Bronchial epithelial cell (primary cell): ENCODE measurements around the gene KLK11. TPM values are rescaled to one million over a fixed set of nuclear protein-coding genes. Genes with fewer than 3 reads are reported as not detected.
A peak's percentile ranks its signal among the peaks of the same experiment; 100 is the strongest.

Source experiments
- DNase-seq: peaks from one replicate; pipeline ENCODE4 v3.0.0-alpha.2; 2010; ENCODE audit warnings: low read depth
- FAIRE-seq: peaks from 2 replicates; lab custom pipeline; 2011; peaks lifted over from hg19 to GRCh38; lab: Jason Lieb, UNC
- H3K27me3 ChIP-seq: 2 replicates; pipeline ENCODE4 v1.5.1; 2011; ENCODE audit warnings: low read length; ENCODE audit not compliant: control insufficient read depth, insufficient read depth
- H3K36me3 ChIP-seq: 2 replicates; pipeline ENCODE4 v1.5.1; 2011; ENCODE audit warnings: low read length; ENCODE audit not compliant: control insufficient read depth, insufficient read depth
- H3K4me3 ChIP-seq: 2 replicates; pipeline ENCODE4 v1.5.1; 2011; ENCODE audit warnings: mild to moderate bottlenecking, low read depth, low read length, control low read depth
- total RNA-seq: library from RNA; depleted of rRNA; stranded (reverse); fragments of >200 nt; gene quantifications from 2 replicates; pipeline ENCODE4 v1.2.1, GENCODE V29; 2014
- TF ChIP-seq, protein P1 (sequence below): IDR thresholded peaks from 2 replicates; pipeline ENCODE4 v1.5.1; 2011; ENCODE audit warnings: mild to moderate bottlenecking, moderate library complexity, low read length, control low read depth, inconsistent platforms; ENCODE audit not compliant: insufficient read depth, severe bottlenecking

KLK11 gene
- total RNA-seq, 1 donor from 2014 or later: 1.6 TPM

DNA sequence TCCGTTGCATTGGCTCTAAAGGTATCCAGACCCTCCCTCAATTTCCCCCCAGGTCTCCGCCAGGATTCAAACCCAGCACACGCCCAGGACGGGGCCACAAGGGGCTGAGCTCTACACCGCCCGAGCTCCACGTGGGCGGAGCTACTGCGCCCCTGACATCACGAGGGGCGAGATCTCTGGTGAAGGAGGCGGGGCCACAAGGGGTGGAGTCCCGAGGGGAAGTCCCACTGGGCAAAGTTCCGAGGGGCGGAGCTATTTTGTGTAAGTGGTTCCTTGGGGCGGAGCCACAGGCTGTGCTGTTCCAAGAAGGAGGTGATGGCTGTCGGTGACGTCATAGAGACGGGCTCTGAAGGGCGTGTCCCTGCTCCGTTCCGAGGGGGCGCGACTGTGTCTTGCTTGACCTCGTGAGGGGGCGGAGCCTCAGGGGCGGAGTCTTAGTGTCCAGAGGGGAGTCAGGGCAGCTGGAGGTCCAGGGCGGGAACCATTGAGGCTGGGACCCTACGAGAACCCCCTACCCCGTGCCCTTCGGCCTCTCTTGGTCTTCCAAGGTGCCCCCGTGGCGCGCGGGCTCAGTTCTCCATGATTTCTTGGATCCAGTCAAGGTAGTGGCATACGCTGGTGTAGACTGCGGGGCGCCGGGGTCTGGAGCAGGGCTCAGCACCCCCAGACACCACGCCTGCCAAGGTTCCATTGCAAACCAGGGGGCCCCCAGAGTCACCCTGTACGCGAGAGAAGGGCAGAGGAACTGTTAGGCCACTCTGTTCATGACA, 23.7 kb downstream of the KLK11 start:
- FAIRE-seq (no peak), DNase-seq (peak; percentile 35)
- TF ChIP-seq, protein P1, sequence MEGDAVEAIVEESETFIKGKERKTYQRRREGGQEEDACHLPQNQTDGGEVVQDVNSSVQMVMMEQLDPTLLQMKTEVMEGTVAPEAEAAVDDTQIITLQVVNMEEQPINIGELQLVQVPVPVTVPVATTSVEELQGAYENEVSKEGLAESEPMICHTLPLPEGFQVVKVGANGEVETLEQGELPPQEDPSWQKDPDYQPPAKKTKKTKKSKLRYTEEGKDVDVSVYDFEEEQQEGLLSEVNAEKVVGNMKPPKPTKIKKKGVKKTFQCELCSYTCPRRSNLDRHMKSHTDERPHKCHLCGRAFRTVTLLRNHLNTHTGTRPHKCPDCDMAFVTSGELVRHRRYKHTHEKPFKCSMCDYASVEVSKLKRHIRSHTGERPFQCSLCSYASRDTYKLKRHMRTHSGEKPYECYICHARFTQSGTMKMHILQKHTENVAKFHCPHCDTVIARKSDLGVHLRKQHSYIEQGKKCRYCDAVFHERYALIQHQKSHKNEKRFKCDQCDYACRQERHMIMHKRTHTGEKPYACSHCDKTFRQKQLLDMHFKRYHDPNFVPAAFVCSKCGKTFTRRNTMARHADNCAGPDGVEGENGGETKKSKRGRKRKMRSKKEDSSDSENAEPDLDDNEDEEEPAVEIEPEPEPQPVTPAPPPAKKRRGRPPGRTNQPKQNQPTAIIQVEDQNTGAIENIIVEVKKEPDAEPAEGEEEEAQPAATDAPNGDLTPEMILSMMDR: no peak
- H3K4me3 ChIP-seq: no peak overlapping the region
- H3K36me3 ChIP-seq: no peaks in the 10 kb centered on the region
- H3K27me3 ChIP-seq: no peaks in the 10 kb centered on the region

DNA sequence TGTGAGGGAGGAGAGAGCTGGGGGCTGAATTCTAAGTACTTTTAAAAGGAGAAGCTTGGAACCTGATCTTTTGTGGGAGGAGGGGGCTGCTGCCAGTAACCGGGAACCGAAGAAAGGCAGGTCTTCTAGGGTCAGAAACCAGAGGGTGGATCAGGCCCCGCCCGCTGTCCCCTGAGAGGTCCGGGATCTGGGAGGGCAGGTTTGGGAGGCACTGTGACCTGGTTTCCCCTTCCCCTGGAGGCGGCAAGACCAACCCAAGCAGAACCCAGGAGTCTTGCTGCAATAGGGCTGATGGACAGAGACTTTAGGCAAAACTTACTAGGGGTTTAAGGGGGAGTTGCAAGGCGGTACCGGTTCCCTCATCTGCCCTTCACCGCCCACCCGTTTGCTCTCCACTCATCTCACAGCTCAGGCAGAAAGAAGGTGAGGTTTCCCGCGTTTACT, 24.3 kb downstream of the KLK11 start:
- Histone ChIP-seq H3K4me3 (no peak overlapping the region), H3K36me3 (no peaks in the 10 kb centered on the region), H3K27me3 (no peaks in the 10 kb centered on the region)
- FAIRE-seq (no peak), DNase-seq (no peak)
- TF ChIP-seq, protein P1: no peak

DNA sequence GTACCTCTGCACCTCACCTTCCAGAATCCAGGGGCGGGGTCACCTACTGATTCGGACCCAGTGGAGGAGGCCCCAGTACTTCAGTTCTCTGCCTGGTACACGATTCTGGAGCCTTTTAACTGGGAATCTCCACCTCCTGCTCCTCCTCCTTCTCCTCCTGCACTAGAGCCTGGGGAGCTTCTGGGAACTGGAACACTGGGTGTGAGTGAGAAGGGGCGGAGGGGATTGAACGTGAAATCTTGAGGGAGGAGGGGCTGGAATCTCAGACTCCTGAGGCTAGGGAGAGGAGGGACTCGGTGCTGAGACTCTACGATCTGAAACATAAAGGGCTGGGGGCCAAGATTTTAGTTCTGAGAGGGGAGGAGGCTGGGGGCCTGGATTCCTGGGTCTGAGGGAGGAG, 24.9 kb downstream of the KLK11 start, which contains the start of gene KLK8:
Gene KLK8 (minus strand): TSS at position 90 of the 400 bp plus-strand sequence. CDS start 437 bp downstream, outside the sequence.
- Histone ChIP-seq H3K4me3 (no peak within 1 kb of the TSS), H3K36me3 (no peaks in the 10 kb centered on the region), H3K27me3 (no peaks in the 10 kb centered on the region)
- no peak for FAIRE-seq
- DNase-seq: no peak
- TF ChIP-seq, protein P1: no peak

DNA sequence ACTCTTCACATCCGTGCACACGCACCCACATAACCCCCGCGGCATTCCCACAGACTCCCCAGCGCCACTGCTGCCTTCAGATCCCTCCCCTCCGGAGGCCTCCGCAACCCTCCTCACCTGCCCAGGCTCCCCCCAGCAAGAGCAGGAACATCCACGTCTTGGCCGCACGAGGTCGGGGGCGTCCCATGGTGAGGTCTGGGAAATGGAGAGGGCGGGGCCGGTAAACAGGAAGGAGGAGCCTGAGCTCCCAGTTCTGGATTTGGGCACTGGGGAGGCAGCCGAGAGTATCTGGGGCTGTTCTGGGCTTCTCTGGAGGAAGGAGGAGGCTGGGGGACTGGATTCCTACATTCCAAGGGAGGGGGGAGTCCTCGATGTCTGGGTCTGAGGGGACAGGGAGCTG, 25.4 kb downstream of the KLK11 start:
- Histone ChIP-seq H3K36me3 (no peaks in the 10 kb centered on the region), H3K27me3 (no peaks in the 10 kb centered on the region), H3K4me3 (no peak overlapping the region)
- DNase-seq (no peak), FAIRE-seq (no peak)
- TF ChIP-seq, protein P1: no peak

DNA sequence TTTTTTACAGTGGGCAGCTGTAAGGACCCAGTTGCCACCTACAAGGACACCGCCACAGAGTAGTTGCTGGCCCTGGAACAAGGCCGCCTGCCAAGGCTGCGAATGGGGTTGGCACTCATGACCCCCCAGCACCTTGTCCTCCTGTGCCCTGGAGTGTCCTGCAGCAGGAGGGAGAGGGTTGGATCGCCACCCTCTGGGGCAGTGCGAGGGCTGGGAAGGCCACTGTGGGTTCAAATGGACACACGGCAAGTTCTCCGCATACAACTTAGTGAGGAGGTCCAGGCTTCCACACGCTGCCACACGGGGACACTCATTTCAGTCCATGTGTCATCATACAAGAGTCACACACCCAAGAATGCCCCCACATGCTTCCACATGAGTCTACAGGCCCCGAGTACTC, 26.0 kb downstream of the KLK11 start:
- no peaks in the 10 kb centered on the region for H3K36me3 ChIP-seq
- TF ChIP-seq, protein P1: no peak
- no peak overlapping the region for H3K4me3 ChIP-seq
- DNase-seq: no peak
- H3K27me3 ChIP-seq: no peaks in the 10 kb centered on the region
- peak; percentile 60 for FAIRE-seq
